GM23338 (cell line): Measurements from ENCODE around the gene CLCNKA.

ENCODE experiments used
- CREB1 ChIP-seq: fragments of 250-450 bp; sonication (Bioruptor Pico); IDR thresholded peaks from 2 replicates; pipeline ENCODE4 v1.5.0; 2020; ENCODE audit warnings: low read depth, mild to moderate bottlenecking, moderate library complexity
- CTCF ChIP-seq, 2 experiments: fragments of 200-600 bp in 1 of 2; sonication (generic) in 1 of 2; conservative IDR thresholded peaks; 2 replicates each; pipeline versions ENCODE4 v1.5.1 to v1.6.1; 2016 to 2017; ENCODE audit warnings: antibody characterized with exemption in 2 of 2, low read depth in 2 of 2, mild to moderate bottlenecking in 2 of 2, moderate library complexity in 1 of 2
- ETS1 ChIP-seq: IDR thresholded peaks from 2 replicates; pipeline ENCODE4 v1.6.1; 2016; ENCODE audit warnings: antibody characterized with exemption
- EZH2 ChIP-seq: fragments of 200-600 bp; sonication (generic); IDR thresholded peaks from one replicate; pipeline ENCODE4 v1.8.0; 2017; ENCODE audit warnings: antibody characterized with exemption, mild to moderate bottlenecking, low read depth; ENCODE audit not compliant: unreplicated experiment
- EZH2phosphoT487 ChIP-seq: fragments of 200-600 bp; sonication (generic); IDR thresholded peaks from one replicate; pipeline ENCODE4 v1.8.1; 2018; ENCODE audit warnings: antibody characterized with exemption; ENCODE audit not compliant: unreplicated experiment
- JUNB ChIP-seq: IDR thresholded peaks from one replicate; pipeline ENCODE4 v1.6.1; 2016; ENCODE audit warnings: antibody characterized with exemption; ENCODE audit not compliant: unreplicated experiment
- POLR2AphosphoS5 ChIP-seq: IDR thresholded peaks from 2 replicates; pipeline ENCODE4 v1.6.1; 2016; ENCODE audit warnings: antibody characterized with exemption, low read depth
- REST ChIP-seq: IDR thresholded peaks from one replicate; pipeline ENCODE4 v1.6.1; 2018; ENCODE audit warnings: antibody characterized with exemption; ENCODE audit not compliant: unreplicated experiment

- TF ChIP-seq CTCF (conservative IDR thresholded peaks at IDR 0.05; ENCODE audit: low read depth in 2 of 2) (no peak), EZH2phosphoT487 (no peak), REST (no peak), CREB1 (CRISPR knock-in tag) (no peak), EZH2 (no peak), ETS1 (no peak), POLR2AphosphoS5 (no peak), JUNB (no peak)
Measured at GRCh38 chr1:16071614-16072013, 49.8 kb downstream of the CLCNKA start.
